IPS-18a (cell line): ENCODE measurements around the gene SLC1A2.

ENCODE experiments used
- H3K27ac ChIP-seq: one replicate; pipeline ENCODE4 v1.5.1; 2013; ENCODE audit warnings: low read length
- H3K27me3 ChIP-seq: one replicate; pipeline ENCODE4 v1.6.1; 2013; ENCODE audit warnings: mild to moderate bottlenecking, low read length; ENCODE audit not compliant: control insufficient read depth, insufficient read depth
- H3K36me3 ChIP-seq: one replicate; pipeline ENCODE4 v1.6.1; 2013; ENCODE audit warnings: low read depth, low read length; ENCODE audit not compliant: control insufficient read depth
- H3K4me1 ChIP-seq: one replicate; pipeline ENCODE4 v1.6.1; 2013; ENCODE audit warnings: low read depth, low read length; ENCODE audit not compliant: control insufficient read depth
- H3K4me3 ChIP-seq: one replicate; pipeline ENCODE4 v1.5.1; 2013; ENCODE audit warnings: low read length
- H3K9ac ChIP-seq: one replicate; pipeline ENCODE4 v1.6.1; 2013; ENCODE audit warnings: mild to moderate bottlenecking, low read length, moderate library complexity
- H3K9me3 ChIP-seq: one replicate; pipeline ENCODE4 v1.6.1; 2013; ENCODE audit warnings: low read depth, low read length; ENCODE audit not compliant: control insufficient read depth

The SLC1A2 gene

DNA sequence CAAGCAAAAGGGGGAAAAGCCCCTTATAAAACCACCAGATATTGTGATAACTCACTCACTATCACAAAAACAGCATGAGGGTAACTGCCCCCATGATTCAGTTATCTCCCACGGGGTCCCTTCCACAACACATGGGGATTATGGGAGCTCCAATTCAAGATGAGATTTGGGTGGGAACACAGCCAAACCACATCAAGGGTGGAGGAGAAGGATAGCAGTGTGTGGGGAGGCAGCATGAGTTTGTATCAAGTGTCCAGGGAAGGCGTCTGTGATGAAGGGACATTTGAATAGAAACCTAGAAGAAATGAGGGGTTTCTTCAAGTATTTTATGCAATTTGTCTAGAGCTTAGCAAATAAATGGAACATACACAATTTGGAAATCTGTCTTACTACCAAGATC lies 98.2 kb downstream of the SLC1A2 start:
- Histone ChIP-seq H3K4me3 (no peak overlapping the region), H3K4me1 (no peaks in the 10 kb centered on the region), H3K9ac (no peak overlapping the region), H3K27ac (no peak overlapping the region), H3K36me3 (no peaks in the 10 kb centered on the region), H3K27me3 (no peaks in the 10 kb centered on the region), H3K9me3 (no peaks in the 10 kb centered on the region)

DNA sequence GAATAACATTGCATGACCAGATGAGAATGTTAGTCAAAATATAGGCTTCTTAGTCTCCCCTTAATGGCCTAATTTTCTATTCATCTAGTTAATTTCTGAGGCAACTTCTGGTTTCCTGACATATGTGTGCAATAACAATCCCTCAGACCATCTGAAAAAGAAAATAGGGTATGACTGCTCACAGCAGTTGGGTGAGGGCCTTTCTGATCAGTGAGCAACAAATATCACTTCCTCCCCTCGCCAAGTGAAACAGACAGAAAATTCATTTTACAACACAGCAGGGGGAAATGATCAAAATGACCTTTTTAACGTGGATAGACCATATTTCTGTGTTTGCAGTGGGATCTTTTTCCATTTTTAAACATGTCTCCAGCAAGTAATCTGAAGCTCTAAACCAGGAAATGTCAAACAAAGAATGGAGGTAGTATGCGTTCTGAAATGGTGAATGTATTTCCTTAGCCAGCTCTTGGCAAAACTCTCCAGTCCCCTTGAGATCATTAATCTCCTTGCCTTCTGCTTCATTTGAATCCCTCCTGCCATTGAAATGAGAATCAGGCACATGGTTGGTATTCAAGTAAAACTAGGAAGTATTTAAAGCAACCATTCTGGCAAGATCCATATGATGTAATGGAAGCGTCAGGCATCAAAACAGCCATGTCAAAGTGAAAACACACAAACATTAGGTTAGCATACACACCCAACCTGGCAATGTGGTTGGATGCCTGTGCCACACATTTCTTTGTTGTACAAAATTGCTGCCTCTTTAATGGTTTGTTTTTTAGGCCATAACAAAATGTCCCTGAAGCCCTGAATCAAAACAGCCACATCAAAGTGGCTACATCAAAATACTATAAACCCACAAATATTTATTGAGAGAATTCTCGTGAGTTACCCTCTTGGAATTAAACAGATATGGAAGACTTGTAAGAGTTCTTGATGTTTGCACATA lies 100.1 kb downstream of the SLC1A2 start:
- Histone ChIP-seq H3K36me3 (no peaks in the 10 kb centered on the region), H3K27me3 (no peaks in the 10 kb centered on the region), H3K9me3 (no peaks in the 10 kb centered on the region), H3K4me3 (no peak overlapping the region), H3K9ac (no peak overlapping the region), H3K4me1 (no peaks in the 10 kb centered on the region), H3K27ac (no peak overlapping the region)

DNA sequence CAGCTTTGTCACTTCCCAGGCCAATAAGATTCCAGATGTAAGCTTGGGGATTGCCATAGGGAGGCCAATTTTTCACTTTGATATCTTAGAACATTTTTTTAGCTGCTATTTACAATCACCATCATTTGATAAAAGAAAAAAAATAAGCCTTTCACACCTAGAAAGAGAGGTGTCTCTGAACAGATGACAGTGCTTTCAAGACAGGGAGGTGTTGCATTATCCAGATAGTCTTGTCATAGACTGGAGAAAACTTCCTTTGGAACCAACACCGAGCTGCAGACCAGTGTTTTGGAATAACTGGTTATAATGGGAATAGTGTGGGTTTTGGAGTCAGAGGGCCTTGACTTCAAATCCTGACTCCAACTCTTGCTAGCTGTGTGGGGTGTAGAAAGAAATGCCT lies 101.0 kb downstream of the SLC1A2 start:
- H3K36me3 ChIP-seq, result no peaks in the 10 kb centered on the region
- H3K4me3 ChIP-seq, result no peak overlapping the region
- H3K9ac ChIP-seq, result no peak overlapping the region
- H3K9me3 ChIP-seq, result no peaks in the 10 kb centered on the region
- H3K4me1 ChIP-seq, result no peaks in the 10 kb centered on the region
- H3K27me3 ChIP-seq, result no peaks in the 10 kb centered on the region
- no peak overlapping the region for H3K27ac ChIP-seq

DNA sequence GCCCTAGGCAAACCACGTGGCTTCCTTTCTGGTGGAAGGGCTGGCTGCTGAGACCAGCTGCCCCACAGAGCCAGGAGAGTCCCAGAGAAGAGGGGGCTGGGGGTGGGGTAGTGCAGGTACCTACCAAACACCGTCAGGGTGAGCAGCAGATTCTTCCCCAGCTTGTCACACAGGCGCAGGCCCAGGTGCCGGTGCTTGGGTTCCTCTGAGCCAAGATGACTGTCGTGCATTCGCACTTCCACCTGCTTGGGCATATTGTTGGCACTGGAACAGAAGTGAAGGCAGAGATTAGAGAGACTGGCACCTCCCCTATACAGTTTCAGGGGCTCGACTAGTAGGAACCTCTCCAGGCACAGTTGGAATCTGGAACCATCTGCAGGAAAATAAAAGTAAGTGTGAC lies 102.1 kb downstream of the SLC1A2 start:
- Histone ChIP-seq H3K36me3 (no peaks in the 10 kb centered on the region), H3K4me3 (no peak overlapping the region), H3K4me1 (no peaks in the 10 kb centered on the region), H3K27ac (no peak overlapping the region), H3K9ac (no peak overlapping the region), H3K27me3 (no peaks in the 10 kb centered on the region), H3K9me3 (no peaks in the 10 kb centered on the region)

DNA sequence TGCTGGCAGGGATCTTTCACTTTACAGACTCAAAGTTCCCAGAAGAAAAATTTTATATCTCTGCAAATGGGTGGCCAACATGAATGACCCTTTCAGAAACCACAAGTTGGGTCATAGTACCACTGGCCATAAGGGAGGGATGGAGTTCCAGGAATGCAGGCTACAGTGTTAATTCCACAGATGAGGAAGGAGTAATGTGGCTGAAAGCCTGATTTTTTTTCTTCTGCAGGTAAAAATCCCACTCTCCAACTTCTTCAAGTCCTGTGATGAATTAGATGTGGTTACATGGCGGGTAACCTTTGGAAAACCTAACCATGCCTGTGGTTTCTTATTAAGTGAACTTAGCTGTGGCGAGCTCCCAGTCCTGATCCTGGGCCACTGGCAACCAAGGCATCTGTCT lies 103.2 kb downstream of the SLC1A2 start:
- H3K27ac ChIP-seq, result no peak overlapping the region
- no peaks in the 10 kb centered on the region for H3K9me3 ChIP-seq
- no peak overlapping the region for H3K9ac ChIP-seq
- no peaks in the 10 kb centered on the region for H3K27me3 ChIP-seq
- no peaks in the 10 kb centered on the region for H3K36me3 ChIP-seq
- H3K4me3 ChIP-seq, result no peak overlapping the region
- H3K4me1 ChIP-seq, result no peaks in the 10 kb centered on the region

DNA sequence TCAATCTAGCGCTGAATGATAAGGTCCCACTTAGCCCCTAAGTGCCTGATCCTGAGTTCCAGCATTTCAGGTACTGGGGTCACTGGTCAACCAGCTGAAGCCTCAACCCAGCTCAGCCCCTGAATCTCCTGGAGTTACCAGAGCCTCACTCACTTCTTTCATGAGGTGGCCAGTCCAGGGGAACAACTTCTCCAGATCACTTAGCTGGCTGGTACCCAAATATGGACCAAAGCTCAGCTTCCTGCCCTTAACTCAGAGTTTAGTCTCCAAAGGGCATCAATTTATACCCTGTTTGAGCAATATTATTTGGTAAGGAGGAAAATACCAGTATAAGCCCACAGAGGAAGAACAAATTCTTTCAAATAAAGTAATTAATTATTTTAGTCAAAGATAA lies 105.6 kb downstream of the SLC1A2 start:
- Histone ChIP-seq H3K4me3 (no peak overlapping the region), H3K36me3 (no peaks in the 10 kb centered on the region), H3K9ac (no peak overlapping the region), H3K27ac (no peak overlapping the region), H3K9me3 (no peaks in the 10 kb centered on the region), H3K4me1 (no peaks in the 10 kb centered on the region), H3K27me3 (no peaks in the 10 kb centered on the region)

DNA sequence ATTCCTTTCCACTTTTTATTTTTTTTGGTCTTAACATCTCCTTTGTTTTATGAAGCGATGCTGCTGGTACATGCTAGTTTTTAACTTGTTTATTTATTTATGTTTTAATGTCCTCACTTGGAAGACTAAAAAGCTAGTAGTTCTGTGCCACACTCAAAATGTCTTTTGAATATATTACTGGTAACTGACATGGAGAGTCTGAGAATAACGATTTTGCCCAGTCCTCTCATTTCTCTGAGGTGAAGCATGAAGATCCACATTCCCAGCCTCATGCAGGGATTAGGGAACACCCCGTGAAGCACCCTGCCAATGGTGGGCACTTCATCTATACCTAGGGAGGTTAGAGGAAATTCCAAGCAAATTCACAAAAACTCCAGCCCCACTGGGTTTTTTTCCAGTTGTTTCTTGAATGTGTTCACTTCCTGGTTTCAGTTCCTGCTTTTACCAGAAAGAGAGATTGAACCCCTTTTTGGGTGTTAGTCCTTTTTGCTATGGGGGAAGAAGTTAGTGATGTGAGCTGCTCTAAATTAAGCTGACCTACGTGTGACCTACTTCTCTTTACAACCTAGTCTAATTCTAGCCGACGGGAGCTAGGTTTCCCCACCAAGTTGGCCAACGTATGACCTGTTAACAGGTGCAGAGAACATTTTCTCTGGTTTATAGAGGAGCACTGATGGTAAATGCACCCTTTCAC lies 106.1 kb downstream of the SLC1A2 start:
- Histone ChIP-seq H3K27me3 (no peaks in the 10 kb centered on the region), H3K27ac (no peak overlapping the region), H3K9me3 (no peaks in the 10 kb centered on the region), H3K9ac (no peak overlapping the region), H3K36me3 (no peaks in the 10 kb centered on the region), H3K4me3 (no peak overlapping the region), H3K4me1 (no peaks in the 10 kb centered on the region)

DNA sequence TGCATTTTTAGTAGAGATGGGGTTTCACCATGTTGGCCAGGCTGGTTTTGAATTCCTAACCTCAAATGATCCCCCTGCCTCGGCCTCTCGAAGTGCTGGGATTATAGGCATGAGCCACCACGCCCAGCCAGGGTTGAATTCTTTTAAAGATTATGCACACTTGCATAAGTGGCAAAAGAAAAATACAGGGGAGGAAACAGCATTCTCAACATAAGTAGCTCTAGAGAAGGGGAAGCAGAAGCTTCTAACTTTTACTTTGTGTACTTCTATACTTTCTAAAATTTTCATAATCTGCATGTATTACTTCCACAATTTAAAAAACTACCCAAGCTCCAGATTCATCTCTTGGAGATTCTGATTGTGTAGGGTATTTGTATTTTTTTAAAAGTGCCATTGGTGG lies 108.0 kb downstream of the SLC1A2 start:
- no peaks in the 10 kb centered on the region for H3K4me1 ChIP-seq
- H3K36me3 ChIP-seq, result no peaks in the 10 kb centered on the region
- H3K27ac ChIP-seq, result no peak overlapping the region
- no peak overlapping the region for H3K9ac ChIP-seq
- H3K27me3 ChIP-seq, result no peaks in the 10 kb centered on the region
- H3K9me3 ChIP-seq, result no peaks in the 10 kb centered on the region
- no peak overlapping the region for H3K4me3 ChIP-seq

DNA sequence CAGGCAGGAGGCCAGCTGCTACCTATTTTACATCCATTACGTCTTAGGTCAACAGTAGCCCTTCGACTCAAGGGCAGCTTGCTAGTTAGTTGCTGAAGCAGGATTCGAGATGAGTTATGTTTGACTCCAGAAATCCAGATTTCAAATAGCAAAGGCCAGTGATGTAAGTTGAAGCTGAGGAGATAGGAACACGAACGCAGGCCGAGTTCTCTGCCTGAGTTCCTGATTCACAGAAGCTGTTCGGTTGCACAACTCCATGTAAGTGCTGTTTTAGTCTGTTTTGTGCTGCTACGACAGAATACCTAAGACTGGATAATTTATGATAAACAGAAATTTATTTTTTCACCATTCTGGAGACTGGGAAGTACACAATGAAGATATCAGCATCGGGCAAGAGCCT lies 111.2 kb downstream of the SLC1A2 start:
- no peak overlapping the region for H3K27ac ChIP-seq
- H3K4me1 ChIP-seq, result no peaks in the 10 kb centered on the region
- H3K9ac ChIP-seq, result no peak overlapping the region
- H3K4me3 ChIP-seq, result no peak overlapping the region
- H3K27me3 ChIP-seq, result no peaks in the 10 kb centered on the region
- no peaks in the 10 kb centered on the region for H3K36me3 ChIP-seq
- H3K9me3 ChIP-seq, result no peaks in the 10 kb centered on the region

DNA sequence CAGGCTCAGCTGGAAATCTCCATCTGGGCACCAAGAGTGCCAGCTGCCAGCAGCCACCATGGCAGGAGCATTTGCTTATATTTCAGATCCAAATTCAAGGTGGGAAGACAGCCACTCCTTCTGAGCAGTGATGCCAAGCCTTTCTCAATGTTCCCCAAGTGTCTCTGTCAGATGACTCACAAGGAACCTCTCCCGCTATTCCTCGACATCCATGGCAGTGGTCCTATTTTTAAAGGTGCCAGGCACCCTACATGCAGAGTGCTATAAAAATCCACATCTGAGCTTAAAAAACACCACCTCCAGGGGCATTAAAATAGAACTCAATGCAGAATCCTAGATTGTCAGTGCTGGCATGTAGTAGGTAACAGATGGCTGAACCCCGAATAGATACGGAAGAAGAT lies 112.1 kb downstream of the SLC1A2 start:
- H3K4me1 ChIP-seq, result no peaks in the 10 kb centered on the region
- H3K36me3 ChIP-seq, result no peaks in the 10 kb centered on the region
- no peaks in the 10 kb centered on the region for H3K9me3 ChIP-seq
- H3K9ac ChIP-seq, result no peak overlapping the region
- no peak overlapping the region for H3K4me3 ChIP-seq
- no peak overlapping the region for H3K27ac ChIP-seq
- H3K27me3 ChIP-seq, result no peaks in the 10 kb centered on the region

DNA sequence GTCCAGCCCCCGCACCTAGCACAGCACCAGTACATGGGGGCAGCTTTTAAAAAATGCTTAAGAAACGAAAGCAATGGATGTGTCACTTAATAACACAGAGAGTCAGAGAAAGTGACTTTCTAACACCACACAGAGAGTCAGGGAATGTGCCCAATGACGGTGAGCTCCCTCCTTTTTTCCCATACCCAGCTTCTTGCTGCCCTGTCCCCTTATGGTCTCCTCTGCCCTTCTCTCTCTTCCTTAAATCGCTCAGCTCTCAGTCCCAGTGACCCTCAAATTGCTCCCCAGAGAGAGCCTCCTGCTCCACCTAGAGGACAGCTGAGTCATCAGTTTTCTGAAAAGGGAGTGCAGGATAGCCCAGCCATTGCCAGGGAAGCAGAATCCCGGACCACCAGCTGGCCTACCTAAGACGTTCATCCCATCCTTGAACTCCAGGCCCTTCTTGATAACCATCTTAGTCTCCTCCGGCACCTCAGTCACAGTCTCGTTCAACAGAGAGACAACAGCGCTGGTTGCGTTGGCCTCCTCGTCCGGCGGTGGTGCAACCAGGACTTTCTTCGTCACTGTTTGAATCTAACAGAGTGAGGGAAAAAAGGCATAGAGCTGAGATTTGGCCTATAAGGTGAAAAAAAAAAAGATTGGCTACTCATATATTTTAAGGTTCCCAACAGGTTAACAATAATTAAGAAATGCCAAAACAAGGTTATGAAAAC lies 113.5 kb downstream of the SLC1A2 start:
- Histone ChIP-seq H3K9me3 (no peaks in the 10 kb centered on the region), H3K36me3 (no peaks in the 10 kb centered on the region), H3K27me3 (no peaks in the 10 kb centered on the region), H3K4me3 (no peak overlapping the region), H3K9ac (no peak overlapping the region), H3K27ac (no peak overlapping the region), H3K4me1 (no peaks in the 10 kb centered on the region)
